Trophoblast cell (in vitro differentiated cells and primary cell): ENCODE data around the gene ZNF827.

Experiments
- DNase-seq, 2 donors: peaks; one replicate each; pipeline ENCODE4 v3.0.0-alpha.2; 2016
- H2AFZ ChIP-seq: 2 replicates; pipeline ENCODE4 v1.6.1; 2013; ENCODE audit warnings: low read length, moderate library complexity, mild to moderate bottlenecking; ENCODE audit not compliant: insufficient read depth, poor library complexity
- H2AK5ac ChIP-seq: 2 replicates; pipeline ENCODE4 v1.6.1; 2013; ENCODE audit warnings: mild to moderate bottlenecking, low read length
- H2BK120ac ChIP-seq: 2 replicates; pipeline ENCODE4 v1.6.1; 2013; ENCODE audit warnings: low read length, mild to moderate bottlenecking, moderate library complexity; ENCODE audit not compliant: insufficient read depth, poor library complexity
- H2BK12ac ChIP-seq: 2 replicates; pipeline ENCODE4 v1.6.1; 2013; ENCODE audit warnings: mild to moderate bottlenecking, low read length, moderate library complexity
- H2BK5ac ChIP-seq: 2 replicates; pipeline ENCODE4 v1.6.1; 2013; ENCODE audit warnings: low read length, low read depth, moderate library complexity, mild to moderate bottlenecking; ENCODE audit not compliant: poor library complexity
- H3K14ac ChIP-seq: 2 replicates; pipeline ENCODE4 v1.6.1; 2013; ENCODE audit warnings: mild to moderate bottlenecking, low read length
- H3K18ac ChIP-seq: 2 replicates; pipeline ENCODE4 v1.6.1; 2013; ENCODE audit warnings: mild to moderate bottlenecking, low read length
- H3K23ac ChIP-seq: 2 replicates; pipeline ENCODE4 v1.6.1; 2013; ENCODE audit warnings: low read length
- H3K27ac ChIP-seq: 2 replicates; pipeline ENCODE4 v1.5.1; 2013; ENCODE audit warnings: low read depth, mild to moderate bottlenecking, inconsistent platforms, low read length, moderate library complexity
- H3K27me3 ChIP-seq: 2 replicates; pipeline ENCODE4 v1.6.1; 2013; ENCODE audit warnings: inconsistent platforms, mild to moderate bottlenecking, low read length, moderate library complexity; ENCODE audit not compliant: insufficient read depth
- H3K36me3 ChIP-seq, 2 experiments: 1 replicate in 1 of 2; 2 replicates in 1 of 2; pipeline ENCODE4 v1.6.1; 2013; ENCODE audit warnings: low read length in 2 of 2, mild to moderate bottlenecking in 2 of 2, moderate library complexity in 1 of 2; ENCODE audit not compliant: insufficient read depth in 2 of 2, control insufficient read depth in 1 of 2
- H3K4ac ChIP-seq: 2 replicates; pipeline ENCODE4 v1.6.1; 2013; ENCODE audit warnings: low read depth, mild to moderate bottlenecking, low read length, moderate library complexity
- H3K4me1 ChIP-seq, 2 experiments: 1 replicate in 1 of 2; 2 replicates in 1 of 2; pipeline ENCODE4 v1.6.1; 2013; ENCODE audit warnings: low read length in 2 of 2, mild to moderate bottlenecking in 2 of 2, moderate library complexity in 1 of 2; ENCODE audit not compliant: insufficient read depth in 2 of 2, control insufficient read depth in 1 of 2
- H3K4me2 ChIP-seq: 2 replicates; pipeline ENCODE4 v1.6.1; 2013; ENCODE audit warnings: inconsistent platforms, mild to moderate bottlenecking, low read length, moderate library complexity
- H3K4me3 ChIP-seq: 2 replicates; pipeline ENCODE4 v1.5.1; 2013; ENCODE audit warnings: mild to moderate bottlenecking, low read depth, low read length, inconsistent platforms
- H3K79me1 ChIP-seq: one replicate; pipeline ENCODE4 v1.6.1; 2013; ENCODE audit warnings: low read length
- H3K79me2 ChIP-seq: 2 replicates; pipeline ENCODE4 v1.6.1; 2013; ENCODE audit warnings: low read length, mild to moderate bottlenecking; ENCODE audit not compliant: control insufficient read depth, insufficient read depth, poor library complexity
- H3K9ac ChIP-seq: 2 replicates; pipeline ENCODE4 v1.6.1; 2013; ENCODE audit warnings: mild to moderate bottlenecking, low read length
- H3K9me3 ChIP-seq: 2 replicates; pipeline ENCODE4 v1.6.1; 2013; ENCODE audit warnings: low read depth, mild to moderate bottlenecking, control low read depth, inconsistent platforms, low read length; ENCODE audit not compliant: insufficient read depth
- H4K12ac ChIP-seq: 2 replicates; pipeline ENCODE4 v1.6.1; 2013; ENCODE audit warnings: low read depth, mild to moderate bottlenecking, low read length, moderate library complexity
- H4K8ac ChIP-seq: 2 replicates; pipeline ENCODE4 v1.6.1; 2013; ENCODE audit warnings: low read depth, mild to moderate bottlenecking, low read length, moderate library complexity
- H4K91ac ChIP-seq: one replicate; pipeline ENCODE4 v1.6.1; 2013; ENCODE audit warnings: low read depth, mild to moderate bottlenecking, low read length, moderate library complexity
- WGBS: extraction: QIAGEN DNeasy Blood & Tissue Kit; methylation state at CpG from one replicate; pipeline ENCODE4 v1.1.7; 2013; ENCODE audit warnings: missing lambda C conversion rate; ENCODE audit not compliant: insufficient read length, insufficient coverage; ENCODE audit errors: extremely low coverage; 5-methylcytosine and 5-hydroxymethylcytosine counted together

ZNF827 gene

DNA sequence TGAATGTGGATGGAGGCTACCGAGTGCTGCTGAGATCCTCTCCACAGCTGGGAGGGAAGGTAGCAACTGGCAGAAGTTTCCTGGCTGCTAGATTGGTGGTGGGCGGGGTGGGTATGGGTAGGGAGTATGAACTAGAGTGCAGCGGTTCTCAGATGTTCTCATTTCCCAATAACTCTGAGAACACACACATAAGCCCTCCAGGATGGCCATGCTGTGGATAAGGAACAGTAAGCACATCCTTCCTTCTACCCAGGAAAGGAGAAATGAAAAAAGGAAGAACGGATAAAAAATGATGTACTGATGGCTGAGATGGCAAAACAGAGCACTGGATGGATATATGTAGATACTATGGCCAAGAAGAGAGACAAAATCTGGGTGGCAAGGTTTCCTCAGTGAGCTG is 116.0 kb downstream of the ZNF827 start:
- Histone ChIP-seq H3K36me3 (peaks cover 8 to 17% of the 10 kb centered on the region in 2 experiments), H3K4me2 (no peak overlapping the region), H3K27ac (no peak overlapping the region), H2BK120ac (no peak overlapping the region), H3K27me3 (no peaks in the 10 kb centered on the region), H3K4me3 (no peak overlapping the region), H4K12ac (no peak overlapping the region), H3K9me3 (no peaks in the 10 kb centered on the region), H3K18ac (no peak overlapping the region), H2BK5ac (no peak overlapping the region), H2AFZ (no peak overlapping the region), H3K79me2 (peaks cover 1% of the 10 kb centered on the region), H2BK12ac (no peak overlapping the region), H3K9ac (no peak overlapping the region), H3K79me1 (peaks cover 3% of the 10 kb centered on the region), H2AK5ac (no peak overlapping the region), H3K4me1 (peaks cover 0 to 2% of the 10 kb centered on the region in 2 experiments), H3K14ac (no peak overlapping the region), H4K8ac (no peak overlapping the region), H3K4ac (no peak overlapping the region), H4K91ac (no peak overlapping the region), H3K23ac (no peak overlapping the region)
- WGBS: no CpG with 5 or more reads among the region's 4 CpGs
- no peak for DNase-seq

DNA sequence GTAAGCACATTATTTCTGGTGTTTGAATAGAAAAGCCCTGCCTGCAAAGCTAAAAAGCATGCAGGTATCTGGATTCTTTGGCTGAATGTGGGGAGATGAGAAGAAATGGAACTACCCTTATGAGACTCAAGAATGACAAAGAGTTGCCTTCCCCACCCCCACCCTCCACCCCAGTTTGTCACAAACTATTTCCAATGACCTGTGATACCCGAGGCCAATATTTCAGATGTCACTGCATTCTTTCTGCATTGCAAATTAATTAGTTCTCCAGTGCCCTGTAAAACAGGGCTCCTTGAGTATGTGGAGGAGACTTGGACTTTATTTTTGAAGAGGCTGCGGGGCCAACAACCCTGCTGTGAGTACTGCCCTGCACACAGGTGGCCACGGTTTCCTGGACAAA is 116.4 kb downstream of the ZNF827 start:
- Histone ChIP-seq H2AFZ (no peak overlapping the region), H3K9ac (no peak overlapping the region), H3K27ac (no peak overlapping the region), H3K79me2 (peaks cover 1% of the 10 kb centered on the region), H3K14ac (no peak overlapping the region), H3K4me1 (peaks cover 0 to 2% of the 10 kb centered on the region in 2 experiments), H3K4ac (no peak overlapping the region), H3K27me3 (no peaks in the 10 kb centered on the region), H3K36me3 (peaks cover 8 to 14% of the 10 kb centered on the region in 2 experiments), H3K18ac (no peak overlapping the region), H4K91ac (no peak overlapping the region), H2BK120ac (no peak overlapping the region), H3K23ac (no peak overlapping the region), H3K4me3 (no peak overlapping the region), H3K4me2 (no peak overlapping the region), H3K9me3 (no peaks in the 10 kb centered on the region), H4K8ac (no peak overlapping the region), H2BK12ac (no peak overlapping the region), H2BK5ac (no peak overlapping the region), H4K12ac (no peak overlapping the region), H3K79me1 (peaks cover 3% of the 10 kb centered on the region), H2AK5ac (no peak overlapping the region)
- WGBS: no CpG with 5 or more reads among the region's 3 CpGs
- DNase-seq: peak; percentile 74 to 87

DNA sequence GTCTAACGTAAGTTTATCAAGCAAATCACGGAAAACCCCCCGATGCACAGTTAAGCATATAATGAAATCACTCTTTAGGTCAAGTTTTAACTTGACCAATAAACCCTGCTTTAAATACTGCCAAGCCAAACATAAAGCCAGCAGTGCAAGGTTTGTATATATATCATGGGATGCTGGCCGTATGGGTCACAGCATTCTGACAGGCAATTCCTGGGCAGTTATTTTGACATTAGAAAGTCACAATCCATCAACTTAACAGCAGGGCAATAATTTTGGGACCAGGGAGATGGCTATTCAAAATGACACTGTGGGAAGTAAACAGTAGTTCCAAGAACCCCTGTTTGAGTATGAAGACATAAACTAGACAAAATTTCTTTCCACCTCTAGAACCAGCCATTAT is 116.9 kb downstream of the ZNF827 start:
- H4K91ac ChIP-seq: no peak overlapping the region
- H2BK5ac ChIP-seq: no peak overlapping the region
- no peak overlapping the region for H3K4ac ChIP-seq
- H3K14ac ChIP-seq: no peak overlapping the region
- H3K23ac ChIP-seq: no peak overlapping the region
- WGBS: no CpG with 5 or more reads among the region's 4 CpGs
- H3K27me3 ChIP-seq: no peaks in the 10 kb centered on the region
- no peak overlapping the region for H2AK5ac ChIP-seq
- peaks cover 8 to 14% of the 10 kb centered on the region in 2 experiments for H3K36me3 ChIP-seq
- H3K4me2 ChIP-seq: no peak overlapping the region
- DNase-seq: no peak
- peaks cover 1% of the 10 kb centered on the region for H3K79me2 ChIP-seq
- H4K8ac ChIP-seq: no peak overlapping the region
- no peak overlapping the region for H2AFZ ChIP-seq
- no peak overlapping the region for H3K4me3 ChIP-seq
- no peak overlapping the region for H3K18ac ChIP-seq
- no peaks in the 10 kb centered on the region for H3K9me3 ChIP-seq
- H2BK120ac ChIP-seq: no peak overlapping the region
- H3K4me1 ChIP-seq: peaks cover 0 to 2% of the 10 kb centered on the region in 2 experiments
- H2BK12ac ChIP-seq: no peak overlapping the region
- no peak overlapping the region for H4K12ac ChIP-seq
- H3K27ac ChIP-seq: no peak overlapping the region
- peaks cover 3% of the 10 kb centered on the region for H3K79me1 ChIP-seq
- no peak overlapping the region for H3K9ac ChIP-seq

- no CpG with 5 or more reads among the region's 3 CpGs for WGBS
- Histone ChIP-seq H4K12ac (no peak overlapping the region), H2AK5ac (no peak overlapping the region), H2BK12ac (no peak overlapping the region), H4K8ac (no peak overlapping the region), H3K4ac (no peak overlapping the region), H2AFZ (no peak overlapping the region), H3K9ac (no peak overlapping the region), H3K4me3 (no peak overlapping the region), H2BK120ac (no peak overlapping the region), H3K14ac (no peak overlapping the region), H3K27me3 (no peaks in the 10 kb centered on the region), H3K18ac (no peak overlapping the region), H3K79me2 (peaks cover 1% of the 10 kb centered on the region), H2BK5ac (no peak overlapping the region), H3K79me1 (peaks cover 3% of the 10 kb centered on the region), H3K9me3 (no peaks in the 10 kb centered on the region), H3K4me1 (peaks cover 0 to 2% of the 10 kb centered on the region in 2 experiments), H3K27ac (no peak overlapping the region), H3K23ac (no peak overlapping the region), H3K4me2 (no peak overlapping the region), H4K91ac (no peak overlapping the region), H3K36me3 (peaks cover 7 to 13% of the 10 kb centered on the region in 2 experiments)
- peak; percentile 26 to 45 for DNase-seq
Measured at GRCh38 chr4:145820407-145820806, 118.2 kb downstream of the ZNF827 start.
